H1 (cell line): ENCODE results near the gene TGM4. TPM values are rescaled to one million over a fixed set of nuclear protein-coding genes. Genes with fewer than 3 reads are reported as not detected.

Experiments used
- CTCF ChIA-PET: fragments of 300-600 bp; sonication (Branson Sonifier 250); formaldehyde crosslinking; loops from one replicate; lab custom pipeline; 2021; ENCODE audit not compliant: partially characterized antibody; lab: Charles Lee
- POLR2A ChIA-PET: fragments of 300-600 bp; sonication (Branson Sonifier 250); formaldehyde crosslinking; loops from one replicate; lab custom pipeline; 2021; ENCODE audit warnings: inconsistent platforms; ENCODE audit not compliant: partially characterized antibody; lab: Charles Lee
- DNase-seq, 2 experiments: peaks; one replicate each; pipeline versions ENCODE4 v3.0.0 to v3.0.0-alpha.2; 2010 to 2022; ENCODE audit warnings: low spot score in 2 of 2, low read depth in 1 of 2, mixed read lengths in 1 of 2
- FAIRE-seq: peaks from 2 replicates; lab custom pipeline; 2011; peaks lifted over from hg19 to GRCh38; lab: Jason Lieb, UNC
- H2AFZ ChIP-seq: 2 replicates; pipeline ENCODE4 v1.8.1; 2012; ENCODE audit warnings: low read length, inconsistent platforms
- H2AK5ac ChIP-seq: 2 replicates; pipeline ENCODE4 v1.6.1; 2013; ENCODE audit warnings: low read depth, low read length
- H2BK120ac ChIP-seq: replicated peaks from 2 replicates; pipeline ENCODE3; 2013; ENCODE audit warnings: low read depth, low read length, inconsistent platforms
- H2BK12ac ChIP-seq: 2 replicates; pipeline ENCODE4 v1.6.1; 2013; ENCODE audit warnings: low read depth, low read length
- H2BK15ac ChIP-seq: 2 replicates; pipeline ENCODE4 v1.6.1; 2013; ENCODE audit warnings: low read length
- H2BK20ac ChIP-seq: 2 replicates; pipeline ENCODE4 v1.6.1; 2013; ENCODE audit warnings: low read length
- H2BK5ac ChIP-seq: 2 replicates; pipeline ENCODE4 v1.6.1; 2013; ENCODE audit warnings: low read depth, low read length
- H3K14ac ChIP-seq: 2 replicates; pipeline ENCODE4 v1.6.1; 2013; ENCODE audit warnings: inconsistent platforms; ENCODE audit not compliant: insufficient read length
- H3K18ac ChIP-seq: 2 replicates; pipeline ENCODE4 v1.6.1; 2013; ENCODE audit warnings: low read length; ENCODE audit errors: extremely low read depth
- H3K23ac ChIP-seq: 2 replicates; pipeline ENCODE4 v1.6.1; 2013; ENCODE audit warnings: inconsistent platforms; ENCODE audit not compliant: insufficient read length
- H3K23me2 ChIP-seq: 2 replicates; pipeline ENCODE4 v1.6.1; 2013; ENCODE audit warnings: low read depth, low read length
- H3K27ac ChIP-seq: 2 replicates; pipeline ENCODE4 v1.6.1; 2011; ENCODE audit warnings: low read depth, low read length, inconsistent platforms
- H3K27me3 ChIP-seq, 4 experiments: replicated peaks in 1 of 4; 1 replicate in 1 of 4; 2 replicates in 3 of 4; pipeline versions ENCODE4 v1.6.1 to v1.8.1; 2011 to 2013; ENCODE audit warnings: low read length in 3 of 4, mild to moderate bottlenecking in 3 of 4, inconsistent platforms in 2 of 4, mixed read lengths in 2 of 4, moderate library complexity in 1 of 4; ENCODE audit not compliant: control insufficient read depth in 3 of 4, insufficient read depth in 3 of 4; ENCODE audit errors: extremely low read depth in 1 of 4
- H3K36me3 ChIP-seq, 4 experiments: 2 replicates each; pipeline versions ENCODE4 v1.6.1 to v1.8.1; 2011 to 2013; ENCODE audit warnings: mild to moderate bottlenecking in 4 of 4, low read length in 3 of 4, moderate library complexity in 2 of 4, control low read depth in 1 of 4, inconsistent platforms in 1 of 4; ENCODE audit not compliant: insufficient read depth in 4 of 4, control insufficient read depth in 2 of 4
- H3K4ac ChIP-seq: replicated peaks from 2 replicates; pipeline ENCODE3; 2013; ENCODE audit warnings: low read length, low read depth, mixed read lengths, inconsistent platforms; ENCODE audit not compliant: insufficient read length
- H3K4me1 ChIP-seq, 4 experiments: replicated peaks in 1 of 4; 1 replicate in 1 of 4; 2 replicates in 3 of 4; pipeline versions ENCODE4 v1.6.1 to v1.8.1; 2011 to 2013; ENCODE audit warnings: low read length in 3 of 4, inconsistent platforms in 2 of 4, mixed read lengths in 1 of 4; ENCODE audit not compliant: insufficient read depth in 4 of 4, control insufficient read depth in 3 of 4
- H3K4me2 ChIP-seq, 2 experiments: 2 replicates each; pipeline versions ENCODE4 v1.6.1 to v1.8.1; 2011 to 2013; ENCODE audit warnings: low read depth in 2 of 2, low read length in 2 of 2, control low read depth in 1 of 2, inconsistent platforms in 1 of 2, mild to moderate bottlenecking in 1 of 2; ENCODE audit not compliant: insufficient read depth in 1 of 2
- H3K4me3 ChIP-seq, 4 experiments: fragments of 200-600, 300-600 bp in 1 of 4; sonication (generic), shearing (Covaris generic), sonication (Bioruptor Twin) in 1 of 4; 2 replicates each; pipeline versions ENCODE4 v1.5.1 to v1.8.1; 2011 to 2016; ENCODE audit warnings: low read length in 4 of 4, low read depth in 3 of 4, control low read depth in 2 of 4, inconsistent platforms in 2 of 4, mild to moderate bottlenecking in 2 of 4, mixed read lengths in 1 of 4, moderate library complexity in 1 of 4; ENCODE audit not compliant: insufficient read depth in 2 of 4; ENCODE audit errors: extremely low read depth in 1 of 4
- H3K56ac ChIP-seq: replicated peaks from 2 replicates; pipeline ENCODE3; 2013; ENCODE audit warnings: low read depth, mild to moderate bottlenecking, mixed read lengths, low read length, inconsistent platforms; ENCODE audit not compliant: insufficient read length
- H3K79me1 ChIP-seq: 2 replicates; pipeline ENCODE4 v1.6.1; 2013; ENCODE audit warnings: low read depth, low read length, control low read depth
- H3K79me2 ChIP-seq, 2 experiments: 2 replicates each; pipeline versions ENCODE4 v1.6.1 to v1.8.1; 2012 to 2013; ENCODE audit warnings: low read length in 2 of 2, mild to moderate bottlenecking in 2 of 2, inconsistent platforms in 1 of 2; ENCODE audit not compliant: insufficient read depth in 2 of 2, control insufficient read depth in 1 of 2
- H3K9ac ChIP-seq, 4 experiments: replicated peaks in 1 of 4; 1 replicate in 1 of 4; 2 replicates in 3 of 4; pipeline versions ENCODE4 v1.6.1 to v1.8.1; 2011 to 2013; ENCODE audit warnings: low read depth in 3 of 4, low read length in 3 of 4, control low read depth in 2 of 4, mild to moderate bottlenecking in 2 of 4, moderate library complexity in 2 of 4, inconsistent platforms in 1 of 4; ENCODE audit errors: extremely low read depth in 1 of 4
- H3K9me3 ChIP-seq, 2 experiments: 2 replicates each; pipeline versions ENCODE4 v1.6.1 to v1.8.1; 2012 to 2013; ENCODE audit warnings: mild to moderate bottlenecking in 2 of 2, moderate library complexity in 2 of 2, control low read depth in 1 of 2, inconsistent platforms in 1 of 2, low read depth in 1 of 2, low read length in 1 of 2, mixed read lengths in 1 of 2; ENCODE audit not compliant: insufficient read depth in 2 of 2
- H4K20me1 ChIP-seq, 2 experiments: replicated peaks in 1 of 2; 2 replicates each; pipeline versions ENCODE3 to v1.8.1; 2011 to 2013; ENCODE audit warnings: inconsistent platforms in 2 of 2, low read length in 2 of 2, mild to moderate bottlenecking in 1 of 2; ENCODE audit not compliant: insufficient read depth in 2 of 2, control insufficient read depth in 1 of 2
- H4K5ac ChIP-seq: 2 replicates; pipeline ENCODE4 v1.6.1; 2013; ENCODE audit warnings: low read length, low read depth, mixed read lengths, inconsistent platforms; ENCODE audit not compliant: insufficient read length
- H4K8ac ChIP-seq: 2 replicates; pipeline ENCODE4 v1.8.0; 2013; ENCODE audit warnings: mild to moderate bottlenecking, moderate library complexity, low read length, inconsistent platforms; ENCODE audit not compliant: insufficient read depth; ENCODE audit errors: extremely low read depth
- H4K91ac ChIP-seq: replicated peaks from 2 replicates; pipeline ENCODE3; 2013; ENCODE audit warnings: low read length, mixed read lengths, inconsistent platforms; ENCODE audit not compliant: insufficient read length
- ATF3 ChIP-seq: IDR thresholded peaks from 2 replicates; pipeline ENCODE4 v1.6.1; 2011; ENCODE audit warnings: low read depth, mild to moderate bottlenecking, low read length; ENCODE audit not compliant: insufficient read depth
- BACH1 ChIP-seq: IDR thresholded peaks from 2 replicates; pipeline ENCODE4 v1.6.1; 2012; ENCODE audit warnings: low read length, improper control_type of control experiment
- CBX5 ChIP-seq: fragments of 300-800, 300-1000 bp; sonication (generic); IDR thresholded peaks from 2 replicates; pipeline ENCODE4 v1.7.1; 2016; ENCODE audit warnings: antibody characterized with exemption, low read length, low read depth
- CBX8 ChIP-seq: fragments of 300-800, 300-1000 bp; sonication (generic); IDR thresholded peaks from 2 replicates; pipeline ENCODE4 v1.7.1; 2016; ENCODE audit warnings: low read depth, low read length, borderline replicate concordance
- CEBPB ChIP-seq: IDR thresholded peaks from 2 replicates; pipeline ENCODE4 v1.6.1; 2012; ENCODE audit warnings: low read depth, low read length
- CTCF ChIP-seq, 3 experiments: IDR thresholded peaks; 1 replicate in 2 of 3; 2 replicates in 1 of 3; pipeline versions ENCODE4 v1.5.1 to v1.6.1; 2011; ENCODE audit warnings: low read length in 3 of 3, mild to moderate bottlenecking in 3 of 3, inconsistent platforms in 2 of 3, low read depth in 1 of 3, moderate library complexity in 1 of 3; ENCODE audit not compliant: insufficient read depth in 1 of 3; ENCODE audit errors: control extremely low read depth in 1 of 3
- HDAC2 ChIP-seq, 2 experiments: fragments of 300-600 bp in 1 of 2; sonication (generic) in 1 of 2; IDR thresholded peaks; 2 replicates each; pipeline ENCODE4 v1.6.1; 2011 to 2012; ENCODE audit warnings: low read depth in 2 of 2, low read length in 2 of 2, mild to moderate bottlenecking in 2 of 2, moderate library complexity in 2 of 2, borderline replicate concordance in 1 of 2, inconsistent platforms in 1 of 2
- JUN ChIP-seq: IDR thresholded peaks from 2 replicates; pipeline ENCODE4 v1.6.1; 2011; ENCODE audit warnings: low read depth, mild to moderate bottlenecking, improper control_type of control experiment, low read length
- KDM4A ChIP-seq: IDR thresholded peaks from one replicate; pipeline ENCODE4 v1.7.1; 2012; ENCODE audit warnings: low read depth, mild to moderate bottlenecking, moderate library complexity, low read length, inconsistent platforms; ENCODE audit not compliant: severe bottlenecking
- NRF1 ChIP-seq: IDR thresholded peaks from 2 replicates; pipeline ENCODE4 v1.6.1; 2011; ENCODE audit warnings: mild to moderate bottlenecking, low read depth, low read length, improper control_type of control experiment
- POLR2AphosphoS5 ChIP-seq: IDR thresholded peaks from 2 replicates; pipeline ENCODE4 v1.6.1; 2011; ENCODE audit warnings: low read depth, low read length
- WGBS, 2 experiments: shearing (Covaris generic) in 1 of 2; methylation state at CpG; one replicate each; pipeline versions ENCODE4 v1.1.6 to v1.1.7; 2013 to 2015; ENCODE audit warnings: low lambda C conversion rate in 2 of 2, mixed read lengths in 2 of 2, inconsistent platforms in 1 of 2, low coverage in 1 of 2, missing lambda C conversion rate in 1 of 2; ENCODE audit not compliant: insufficient replicate concordance in 2 of 2, insufficient coverage in 1 of 2, insufficient read length in 1 of 2; ENCODE audit errors: extremely low coverage in 1 of 2, missing lambda C conversion rate in 1 of 2; 5-methylcytosine and 5-hydroxymethylcytosine counted together
- polyA plus RNA-seq, 7 experiments: library from polyadenylated mRNA; depleted of rRNA in 3 of 7; stranded (reverse) in 5 of 7; unstranded in 2 of 7; fragments of >200 nt in 5 of 7; fragments of 200-250 nt in 2 of 7; gene quantifications; 1 replicate in 5 of 7; 2 replicates in 1 of 7; 4 replicates in 1 of 7; pipeline versions ENCODE4 v1.2.1 to v1.2.3, GENCODE V29; 2011 to 2013; ENCODE audit warnings: missing spikeins in 2 of 7, mixed read lengths in 2 of 7
- total RNA-seq: library from RNA; stranded (reverse); fragmentation: NEBNext Ultra II Directional; extraction: Animal tissue kit (Norgen Biotek cat#: 25700); gene quantifications from 2 replicates; pipeline ENCODE4 v1.2.1, GENCODE V29; 2021

TGM4 gene
- total and polyA plus RNA-seq, 2 of the 8 experiments (the other 6 are each of a cell fraction or from before 2014, with no cell fraction given): 0.02 TPM; not detected in 1

GRCh38 chr3:44930911-44931310 is 56.5 kb downstream of the TGM4 start:
- DNase-seq (no peak), FAIRE-seq (no peak)
- H2BK12ac ChIP-seq: no peak overlapping the region
- no peak overlapping the region for H3K4me3 ChIP-seq
- H3K23me2 ChIP-seq: no peaks in the 10 kb centered on the region
- H2BK5ac ChIP-seq: no peak overlapping the region
- H3K79me1 ChIP-seq: no peaks in the 10 kb centered on the region; the same call in 1 of the 2 replicates
- WGBS, 2 experiments: 89% methylated on average over 2 of the region's 2 CpGs; no CpG with 5 or more reads in 1 of the 2 experiments
- ChIA-PET CTCF (interaction anchor here (1.4 to 9.0 kb wide), 2 partner anchors 16 kb away, joined by 3 to 69 read pairs; no protein-coding TSS in a partner anchor), POLR2A (no interaction called here)
- no peaks in the 10 kb centered on the region for H3K9me3 ChIP-seq
- H2AK5ac ChIP-seq: no peak overlapping the region
- H3K79me2 ChIP-seq: no peaks in the 10 kb centered on the region
- no peak overlapping the region for H3K27ac ChIP-seq
- peaks cover 0 to 3% (median 0%) of the 10 kb centered on the region in 4 experiments; a peak in 1 of 7 replicates for H3K4me1 ChIP-seq
- no peak overlapping the region for H3K18ac ChIP-seq
- no peak overlapping the region for H4K5ac ChIP-seq
- no peak overlapping the region for H2BK120ac ChIP-seq
- H4K20me1 ChIP-seq: peaks cover 4 to 8% of the 10 kb centered on the region in 2 experiments
- H2AFZ ChIP-seq: no peak overlapping the region
- H4K8ac ChIP-seq: no peak overlapping the region
- H3K9ac ChIP-seq: no peak overlapping the region
- no peak overlapping the region for H3K56ac ChIP-seq
- H3K4me2 ChIP-seq: no peak overlapping the region
- no peak overlapping the region for H4K91ac ChIP-seq
- H2BK20ac ChIP-seq: no peak overlapping the region
- H3K23ac ChIP-seq: no peak overlapping the region
- H3K4ac ChIP-seq: no peak overlapping the region
- H3K14ac ChIP-seq: no peak overlapping the region
- H3K36me3 ChIP-seq: peaks cover 3 to 23% (median 8%) of the 10 kb centered on the region in 4 experiments; a peak in 6 of 8 replicates
- no peaks in the 10 kb centered on the region for H3K27me3 ChIP-seq
- H2BK15ac ChIP-seq: no peak overlapping the region
- no peak for TF ChIP-seq CBX8
- TF ChIP-seq KDM4A: no peak
- no peak for TF ChIP-seq CEBPB
- TF ChIP-seq POLR2AphosphoS5: no peak
- no peak for TF ChIP-seq JUN
- TF ChIP-seq CTCF (IDR thresholded peaks at IDR 0.05; ENCODE audit: control extremely low read depth in 1 of 3, insufficient read depth in 1 of 3, low read depth in 1 of 3, low read length in 3 of 3): no peak
- no peak for TF ChIP-seq HDAC2 (IDR thresholded peaks at IDR 0.05; ENCODE audit: borderline replicate concordance in 1 of 2, low read depth in 2 of 2, low read length in 2 of 2)
- no peak for TF ChIP-seq BACH1
- TF ChIP-seq NRF1: no peak
- TF ChIP-seq ATF3: no peak
- no peak for TF ChIP-seq CBX5
